ENCODE results near the gene TBC1D30.
"Not testable (repeated sequence)": the region's sequence is repeated elsewhere in the genome, so short reads cannot be mapped to it uniquely, and the experiment has no call there.

The TBC1D30 gene

DNA sequence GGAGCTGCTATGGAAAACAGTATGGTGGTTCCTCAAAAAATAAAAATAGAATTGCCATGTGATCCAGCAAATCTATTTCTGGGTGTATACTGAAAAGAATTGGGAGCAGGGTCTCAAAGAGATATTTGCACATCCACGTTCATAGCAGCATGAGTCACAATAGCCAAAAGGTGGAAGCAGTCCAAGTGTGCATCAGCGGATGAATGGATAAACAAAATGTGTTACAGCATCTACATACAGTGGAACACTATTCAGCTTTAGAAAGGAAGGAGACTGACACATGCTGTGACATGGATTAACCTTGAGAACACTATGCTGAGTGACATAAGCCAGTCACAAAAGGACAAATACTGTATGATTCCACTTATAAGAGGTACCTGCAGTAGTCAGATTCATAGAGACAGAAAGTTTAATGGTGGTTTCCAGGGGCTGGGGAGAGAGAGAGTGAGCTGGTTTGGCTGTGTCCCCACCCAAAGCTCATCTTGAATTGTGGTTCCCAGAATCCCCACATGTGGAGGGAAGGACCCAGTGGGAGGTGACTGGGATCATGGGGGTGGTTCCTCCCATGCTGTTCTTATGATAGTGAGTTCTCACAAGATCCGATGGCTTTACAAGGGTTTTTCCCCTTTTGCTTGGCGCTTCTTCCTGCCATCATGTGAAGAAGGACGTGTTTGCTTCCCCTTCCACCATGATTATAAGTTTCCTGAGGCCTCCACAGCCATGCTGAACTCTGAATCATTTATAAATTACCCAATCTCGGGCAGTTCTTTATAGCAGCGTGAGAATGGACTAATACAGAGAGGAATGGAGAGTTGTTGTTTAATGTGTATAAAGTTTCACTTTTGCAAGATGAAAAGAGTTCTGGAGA lies 17.6 kb upstream of the TBC1D30 start:
- no peak for DNase-seq (ENCODE audit: low read depth)

GRCh38 chr12:64808110-64808509 lies 16.3 kb upstream of the TBC1D30 start:
- DNase-seq (ENCODE audit: low read depth), result no peak

DNA sequence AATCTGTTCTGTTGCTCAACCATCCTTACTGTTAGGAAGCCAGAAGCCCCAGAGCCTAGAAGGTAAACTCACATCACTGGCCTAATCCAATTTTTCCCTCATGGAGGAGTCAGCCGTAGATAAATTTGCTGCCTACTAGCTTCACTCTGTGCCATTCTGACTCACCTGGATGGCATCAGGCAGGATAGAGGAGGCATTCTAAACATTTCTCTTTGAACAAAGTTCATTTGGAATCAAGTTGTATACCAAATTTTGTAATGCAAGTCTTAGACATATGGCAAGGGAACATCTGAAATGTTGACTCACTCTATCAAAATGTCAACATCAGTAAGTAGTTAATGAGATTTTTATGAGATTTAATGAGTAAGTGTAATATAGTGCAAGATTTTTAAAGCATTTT lies 13.6 kb upstream of the TBC1D30 start:
- DNase-seq (ENCODE audit: low read depth), result no peak

GRCh38 chr12:64813723-64814122 lies 10.7 kb upstream of the TBC1D30 start:
- DNase-seq (ENCODE audit: low read depth), result no peak

DNA sequence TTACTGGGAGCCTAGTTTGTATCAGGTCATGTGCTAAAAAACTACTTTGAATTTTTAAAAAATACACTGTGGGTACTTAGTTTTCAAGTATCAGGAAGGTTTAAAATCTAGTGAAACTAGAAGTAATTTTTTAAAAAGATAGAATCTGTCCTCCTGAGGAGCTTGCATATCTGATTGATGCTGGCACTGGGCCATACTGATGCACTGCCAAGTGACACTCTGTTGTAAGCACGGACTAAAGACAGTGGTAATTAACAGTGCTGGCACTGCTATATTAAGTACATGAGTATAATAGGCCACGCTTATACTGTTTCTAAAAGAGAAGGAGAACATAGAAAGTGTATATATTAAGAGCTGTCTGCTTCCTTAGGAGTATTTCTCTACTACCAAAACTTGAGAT lies 10.0 kb upstream of the TBC1D30 start:
- DNase-seq (ENCODE audit: low read depth), result no peak

DNA sequence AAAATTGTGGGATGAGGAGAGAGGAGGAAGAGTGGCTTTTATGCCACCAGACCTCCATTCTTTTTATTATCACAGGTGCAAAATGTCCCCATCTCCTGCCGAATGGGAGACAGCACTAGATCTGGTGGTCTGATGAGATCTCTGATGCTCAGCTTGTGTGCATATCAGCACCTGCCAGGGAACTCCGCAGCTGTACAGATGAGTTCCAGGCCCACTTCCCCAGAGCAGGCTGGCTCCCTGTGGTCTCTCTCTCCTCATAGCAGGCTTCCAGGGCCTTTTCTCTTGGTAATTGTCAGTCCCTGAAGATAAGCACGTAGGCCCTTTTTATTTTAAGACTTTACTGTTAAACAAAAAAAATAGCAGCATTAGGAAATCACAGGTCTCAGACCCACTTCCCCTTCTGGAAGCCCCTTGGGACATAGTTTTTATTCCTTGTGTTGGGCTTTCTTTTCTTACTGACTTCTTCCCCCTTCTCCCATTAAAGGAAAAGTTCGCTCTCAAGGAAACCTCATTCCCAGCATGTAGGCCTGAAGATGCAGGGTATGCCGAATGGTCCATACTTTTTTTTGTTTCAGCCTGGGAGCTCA lies 4.5 kb upstream of the TBC1D30 start:
- DNase-seq (ENCODE audit: low read depth), result no peak

DNA sequence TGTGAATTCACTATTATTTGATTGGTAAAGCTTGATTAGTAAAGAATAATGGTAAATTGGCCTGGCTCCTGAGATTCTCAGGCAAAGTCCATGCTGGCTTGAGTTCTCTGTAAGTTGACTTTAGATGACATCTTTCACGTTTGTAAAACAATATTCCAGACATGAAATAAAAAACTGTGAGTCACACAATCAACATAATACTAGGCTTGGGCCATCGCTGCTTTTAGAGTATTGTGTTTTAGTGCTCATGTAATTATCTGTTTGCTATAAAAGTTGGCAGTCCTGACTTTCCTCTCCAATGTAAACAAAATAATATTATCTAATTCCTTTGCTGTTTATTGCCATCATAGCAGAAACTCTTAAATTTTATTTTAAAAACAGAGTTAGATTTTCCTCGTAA lies 3.9 kb upstream of the TBC1D30 start:
- DNase-seq (ENCODE audit: low read depth), result no peak

- DNase-seq (ENCODE audit: low read depth), result no peak
Measured at GRCh38 chr12:64821116-64821630, 3.3 kb upstream of the TBC1D30 start.

DNA sequence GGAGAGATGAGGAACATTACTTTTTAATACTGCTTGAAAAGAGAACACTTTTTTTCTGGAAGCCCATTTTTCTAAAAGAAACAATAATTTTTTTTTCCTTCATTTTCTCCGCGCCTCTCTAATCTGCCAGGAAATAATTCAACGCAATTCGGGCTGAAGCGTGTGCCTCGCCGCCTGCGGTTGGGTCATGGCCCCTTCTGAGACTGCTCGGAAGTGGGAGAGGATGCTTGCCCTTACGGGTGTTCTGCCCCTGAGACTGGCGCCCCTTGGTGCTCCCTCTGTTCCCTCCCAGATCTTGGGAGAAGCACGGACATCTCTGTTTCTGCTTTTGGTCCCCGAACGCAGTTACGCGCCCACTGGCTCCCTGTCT lies 332 bp upstream of the TBC1D30 start:
- DNase-seq (ENCODE audit: low read depth), result no peak

DNA sequence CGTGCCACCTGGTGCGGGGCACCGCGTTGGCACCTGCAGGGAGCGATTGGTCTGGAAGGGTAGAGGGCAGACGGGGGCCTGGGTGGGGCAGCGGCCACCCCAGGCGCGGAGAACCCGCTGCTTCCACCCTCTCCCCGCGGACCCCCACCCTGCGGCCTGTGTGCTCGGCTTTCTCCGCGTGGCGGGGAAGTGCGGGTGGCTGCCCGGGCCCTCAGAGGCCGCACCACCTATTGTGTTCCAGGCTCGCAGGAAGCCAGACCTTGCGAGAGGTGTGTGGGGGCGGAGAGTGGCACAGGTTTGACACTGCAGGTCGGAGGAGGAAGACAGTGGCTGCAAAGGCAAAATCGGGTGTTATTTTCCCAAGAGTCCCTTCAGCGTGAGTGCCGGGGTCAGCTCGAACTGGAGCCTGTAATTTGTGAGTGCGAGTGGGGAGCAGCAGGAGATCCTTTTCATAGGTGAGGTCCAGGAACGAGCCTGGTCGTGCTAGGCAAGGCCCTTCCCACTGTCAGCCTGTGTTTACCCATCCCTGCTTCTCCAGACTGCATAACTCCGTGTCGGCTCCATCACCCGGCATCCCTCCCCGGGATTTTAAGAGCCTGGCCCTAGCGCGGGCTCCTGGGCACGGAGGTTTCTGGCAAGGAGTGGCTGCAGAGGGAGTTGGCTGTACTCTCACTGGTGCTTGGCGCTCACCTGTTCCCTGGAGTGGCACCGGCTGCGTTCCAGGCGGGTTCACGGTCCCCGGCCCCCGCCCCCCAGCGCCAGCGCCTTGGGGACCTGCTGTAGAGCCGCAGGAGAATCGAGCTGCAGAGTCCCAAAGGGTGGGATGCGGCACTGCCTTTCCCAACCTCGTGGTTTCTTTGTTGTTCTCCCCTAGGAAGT lies 935 bp downstream of the TBC1D30 start:
- no peak for DNase-seq (ENCODE audit: low read depth)

GRCh38 chr12:64826234-64826633 lies 1.8 kb downstream of the TBC1D30 start:
- no peak for DNase-seq (ENCODE audit: low read depth)

GRCh38 chr12:64828713-64829112 lies 4.3 kb downstream of the TBC1D30 start:
- no peak for DNase-seq (ENCODE audit: low read depth)

- DNase-seq (ENCODE audit: low read depth), result no peak
Measured at GRCh38 chr12:64833928-64834327, 9.5 kb downstream of the TBC1D30 start.

DNA sequence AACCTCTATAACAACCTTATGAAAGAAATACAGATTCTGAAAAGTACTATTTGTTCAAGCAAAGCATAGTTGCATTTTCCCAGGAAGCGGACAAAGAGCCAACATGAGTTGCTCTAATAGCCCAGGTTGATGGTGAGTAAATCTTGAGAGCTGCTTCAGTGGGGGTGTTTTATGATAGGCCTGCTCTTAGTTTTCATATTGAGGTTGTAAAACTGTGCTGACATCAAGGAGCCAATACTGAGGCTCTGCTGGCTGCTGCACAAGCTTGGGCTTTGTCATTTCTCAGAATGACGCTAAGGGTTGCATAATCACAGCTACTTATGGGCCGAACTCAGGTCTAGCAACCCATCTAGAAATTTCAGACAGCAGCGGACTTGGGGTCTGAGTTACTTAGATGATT lies 11.5 kb downstream of the TBC1D30 start:
- no peak for DNase-seq (ENCODE audit: low read depth)

DNA sequence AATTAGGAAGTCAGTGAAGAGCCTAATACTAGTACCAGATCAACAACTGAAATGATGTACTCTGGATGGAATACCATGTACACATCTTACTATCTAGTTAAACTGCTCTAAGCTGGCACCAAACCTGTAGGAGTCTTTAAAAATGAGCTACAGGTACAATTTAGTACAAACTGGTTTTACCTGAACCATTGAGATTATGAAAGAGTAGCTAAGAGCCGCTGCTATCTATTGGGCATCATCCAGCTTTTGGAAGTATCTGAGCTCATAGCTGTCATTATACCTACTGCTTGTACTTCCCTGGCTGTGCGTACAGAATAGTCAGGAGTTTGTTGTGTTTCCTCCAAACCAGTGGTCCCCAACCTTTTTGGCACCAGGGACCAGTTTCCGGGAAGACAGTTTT lies 12.4 kb downstream of the TBC1D30 start:
- no peak for DNase-seq (ENCODE audit: low read depth)

GRCh38 chr12:64837427-64837826 lies 13.0 kb downstream of the TBC1D30 start:
- no peak for DNase-seq (ENCODE audit: low read depth)

GRCh38 chr12:64840119-64840518 lies 15.7 kb downstream of the TBC1D30 start:
- no peak for DNase-seq (ENCODE audit: low read depth)

GRCh38 chr12:64840949-64841717 lies 16.7 kb downstream of the TBC1D30 start:
- no peak for DNase-seq (ENCODE audit: low read depth)

DNA sequence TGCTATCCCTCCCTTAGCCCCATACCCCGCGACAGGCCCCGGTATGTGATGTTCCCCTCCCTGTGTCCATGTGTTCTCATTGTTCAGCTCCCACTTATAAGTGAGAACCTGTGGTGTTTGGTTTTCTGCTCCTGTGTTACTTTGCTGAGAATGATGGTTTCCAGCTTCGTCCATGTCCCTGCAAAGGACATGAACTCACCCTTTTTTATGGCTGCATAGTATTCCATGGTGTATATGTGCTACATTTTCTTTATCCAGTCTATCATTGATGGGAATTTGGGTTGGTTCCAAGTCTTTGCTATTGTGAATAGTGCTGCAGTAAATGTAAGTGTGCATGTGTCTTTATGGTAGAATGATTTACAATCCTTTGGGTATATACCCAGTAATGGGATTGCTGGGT lies 24.0 kb downstream of the TBC1D30 start:
- DNase-seq (ENCODE audit: low read depth), result not testable (repeated sequence)

- no peak for DNase-seq (ENCODE audit: low read depth)
Measured at GRCh38 chr12:64858882-64859605, 34.6 kb downstream of the TBC1D30 start.

DNA sequence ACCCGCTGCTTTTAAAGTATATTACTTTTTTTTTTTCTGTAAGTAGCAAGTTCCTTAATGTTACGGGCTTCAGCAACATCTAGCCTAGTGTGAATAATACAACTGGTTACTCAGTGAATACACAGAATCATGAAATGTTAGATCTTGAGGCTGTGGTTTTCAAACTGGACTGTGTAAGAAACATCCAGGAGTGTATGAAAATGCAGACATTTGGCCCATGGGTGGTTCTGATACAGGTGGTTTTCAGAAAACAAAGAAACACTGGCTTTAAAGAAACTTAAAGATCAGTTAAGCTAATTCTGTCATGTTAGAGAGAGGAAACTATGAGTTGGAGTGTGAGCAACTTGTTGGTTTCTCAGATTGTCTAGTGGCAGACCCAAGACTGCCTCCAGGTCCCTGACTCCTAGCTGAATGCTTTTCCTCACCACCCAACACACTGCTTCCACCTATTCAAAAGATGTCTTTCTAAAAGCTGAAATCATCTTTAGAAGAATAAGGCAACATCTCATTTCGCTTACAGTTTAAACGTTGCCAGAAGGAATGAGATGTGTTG lies 36.1 kb downstream of the TBC1D30 start:
- DNase-seq (ENCODE audit: low read depth), result no peak
